ENCODE results near the gene NOC4L.

Gene NOC4L

GRCh38 chr12:132155771-132156572 lies 11.7 kb downstream of the NOC4L start:
- in situ Hi-C loops (cut with MboI; ENCODE audit: low sequenced_read_pairs): no loop called here

- in situ Hi-C loops (cut with MboI; ENCODE audit: low sequenced_read_pairs): no loop called here
Measured at GRCh38 chr12:132156573-132157325, 12.5 kb downstream of the NOC4L start.

GRCh38 chr12:132157733-132158409 lies 13.6 kb downstream of the NOC4L start:
- in situ Hi-C loops (cut with MboI; ENCODE audit: low sequenced_read_pairs): no loop called here

DNA sequence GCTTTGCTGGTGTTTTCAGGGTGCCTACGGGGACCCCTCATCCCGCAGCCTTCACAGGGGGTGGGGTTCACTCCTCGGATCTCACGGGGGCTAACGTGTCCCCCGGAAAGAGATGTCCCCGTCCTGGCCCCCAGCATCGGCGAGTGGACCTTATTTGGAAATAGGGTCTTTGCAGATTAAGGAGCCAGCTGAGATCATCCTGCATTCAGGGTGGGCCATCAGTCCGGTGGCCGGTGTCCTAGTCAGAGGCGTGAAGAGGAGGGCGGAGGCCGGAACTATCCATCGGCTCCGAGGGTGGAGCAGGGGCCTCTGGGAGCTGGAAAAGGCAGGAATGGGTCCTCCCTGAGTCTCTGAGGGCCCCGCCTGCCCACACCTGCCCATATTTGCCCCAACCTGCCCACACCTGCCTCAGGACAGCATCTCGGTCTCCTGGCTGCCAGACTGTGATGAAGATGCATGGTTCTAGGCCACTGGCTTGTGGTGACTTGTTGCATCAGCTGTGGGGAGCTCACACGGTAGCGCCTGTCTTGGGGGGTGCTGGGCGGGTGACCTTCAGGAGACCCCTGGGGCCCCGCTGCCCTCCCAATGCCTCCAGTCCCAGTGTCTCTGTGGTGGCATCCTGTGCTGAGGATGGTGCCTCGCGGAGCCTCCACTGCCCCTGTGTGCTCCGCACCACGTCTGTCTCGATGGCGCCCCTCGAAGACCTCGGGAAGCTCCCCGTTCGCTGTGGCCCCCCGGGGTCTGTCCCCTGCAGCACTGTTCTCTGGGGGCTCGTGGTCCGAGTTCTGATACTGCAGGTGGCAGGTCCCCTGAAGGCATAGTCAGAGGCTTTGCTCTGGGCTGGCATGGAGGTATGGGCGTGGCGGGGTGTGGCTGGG lies 14.7 kb downstream of the NOC4L start:
- in situ Hi-C loops (cut with MboI; ENCODE audit: low sequenced_read_pairs): no loop called here

- in situ Hi-C loops (cut with MboI; ENCODE audit: low sequenced_read_pairs): no loop called here
Measured at GRCh38 chr12:132159555-132160003, 15.3 kb downstream of the NOC4L start.

- in situ Hi-C loops (cut with MboI; ENCODE audit: low sequenced_read_pairs): no loop called here
Measured at GRCh38 chr12:132160016-132160415, 15.8 kb downstream of the NOC4L start.

GRCh38 chr12:132160601-132161035 lies 16.4 kb downstream of the NOC4L start:
- in situ Hi-C loops (cut with MboI; ENCODE audit: low sequenced_read_pairs): no loop called here

DNA sequence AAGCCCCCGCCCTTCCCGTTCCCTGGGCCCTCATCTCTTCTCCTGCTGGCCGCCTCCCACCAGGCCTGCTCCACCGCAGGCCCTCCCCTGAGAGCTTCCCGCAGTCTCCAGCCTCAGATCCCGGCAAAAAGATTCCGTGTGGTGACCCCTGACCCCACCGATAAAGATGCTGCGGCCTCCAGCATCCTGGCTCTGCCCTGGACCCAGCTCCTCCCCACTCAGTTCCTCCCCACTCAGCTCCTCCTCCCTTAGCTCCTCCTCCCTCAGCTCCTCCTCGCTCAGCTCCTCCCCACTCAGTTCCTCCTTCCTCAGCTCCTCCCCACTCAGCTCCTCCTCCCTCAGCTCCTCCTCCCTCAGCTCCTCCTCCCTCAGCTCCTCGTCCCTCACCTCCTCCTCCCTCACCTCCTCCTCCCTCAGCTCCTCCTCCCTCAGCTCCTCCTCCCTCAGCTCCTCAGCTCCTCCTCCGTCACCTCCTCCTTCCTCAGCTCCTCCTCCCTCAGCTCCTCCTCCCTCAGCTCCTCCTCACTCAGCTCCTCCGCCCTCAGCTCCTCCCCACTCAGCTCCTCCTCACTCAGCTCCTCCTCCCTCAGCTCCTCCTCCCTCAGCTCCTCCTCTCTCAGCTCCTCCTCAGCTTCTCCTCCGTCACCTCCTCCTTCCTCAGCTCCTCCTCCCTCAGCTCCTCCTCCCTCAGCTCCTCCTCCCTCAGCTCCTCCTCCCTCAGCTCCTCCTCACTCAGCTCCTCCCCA lies 17.0 kb downstream of the NOC4L start:
- in situ Hi-C loops (cut with MboI; ENCODE audit: low sequenced_read_pairs): no loop called here

DNA sequence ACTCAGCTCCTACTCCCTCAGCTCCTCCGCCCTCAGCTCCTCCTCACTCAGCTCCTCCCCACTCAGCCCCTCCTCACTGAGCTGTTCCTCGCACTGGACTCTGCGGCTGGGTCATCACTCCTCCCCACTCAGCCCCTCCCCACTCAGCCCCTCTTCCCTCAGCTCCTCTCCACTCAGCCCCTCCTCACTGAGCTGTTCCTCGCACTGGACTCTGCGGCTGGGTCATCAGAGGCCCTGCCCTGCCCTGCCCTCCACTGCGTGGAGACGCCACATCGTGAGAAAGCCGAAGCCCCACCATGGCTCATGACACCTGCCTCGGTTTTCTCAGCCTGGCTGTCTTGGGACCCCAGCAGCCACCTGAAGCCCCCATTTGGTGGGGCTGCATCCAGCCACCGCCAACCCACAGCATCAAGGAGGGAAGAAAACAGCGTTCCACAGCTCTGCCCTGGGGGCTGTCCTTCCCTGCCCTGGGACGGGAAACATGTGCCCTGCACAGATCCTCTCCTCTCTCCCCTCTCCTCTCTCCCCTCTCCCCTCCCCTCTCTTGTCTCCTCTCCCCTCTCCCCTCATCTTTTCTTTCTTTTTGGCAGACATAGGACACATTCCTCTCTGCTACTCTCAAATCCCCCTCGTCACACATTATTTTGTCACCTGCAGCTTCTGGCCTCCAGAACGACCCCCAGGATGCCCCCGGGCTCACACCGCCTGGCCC lies 17.7 kb downstream of the NOC4L start:
- in situ Hi-C loops (cut with MboI; ENCODE audit: low sequenced_read_pairs): no loop called here

GRCh38 chr12:132162508-132163031 lies 18.3 kb downstream of the NOC4L start:
- in situ Hi-C loops (cut with MboI; ENCODE audit: low sequenced_read_pairs): no loop called here

GRCh38 chr12:132163041-132163910 lies 19.0 kb downstream of the NOC4L start:
- in situ Hi-C loops (cut with MboI; ENCODE audit: low sequenced_read_pairs): no loop called here

GRCh38 chr12:132163911-132164288 lies 19.6 kb downstream of the NOC4L start:
- in situ Hi-C loops (cut with MboI; ENCODE audit: low sequenced_read_pairs): no loop called here

DNA sequence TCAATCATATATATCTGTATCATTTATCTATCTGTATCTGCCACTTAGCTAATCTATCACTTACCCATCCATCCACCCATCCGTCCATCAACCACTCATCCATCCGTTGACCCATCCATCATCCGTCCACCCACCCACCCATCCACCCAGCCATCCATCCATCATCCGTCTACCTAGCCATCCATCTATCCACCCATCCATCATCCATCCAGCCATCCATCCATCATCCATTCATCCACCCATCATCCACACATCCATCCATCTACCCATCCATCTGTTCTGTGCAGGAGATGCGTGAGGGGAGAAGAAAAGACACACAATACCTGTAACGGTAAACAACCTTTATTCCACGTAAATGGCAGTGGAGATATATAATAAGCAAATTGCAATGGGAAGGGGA lies 20.2 kb downstream of the NOC4L start:
- in situ Hi-C loops (cut with MboI; ENCODE audit: low sequenced_read_pairs): no loop called here

DNA sequence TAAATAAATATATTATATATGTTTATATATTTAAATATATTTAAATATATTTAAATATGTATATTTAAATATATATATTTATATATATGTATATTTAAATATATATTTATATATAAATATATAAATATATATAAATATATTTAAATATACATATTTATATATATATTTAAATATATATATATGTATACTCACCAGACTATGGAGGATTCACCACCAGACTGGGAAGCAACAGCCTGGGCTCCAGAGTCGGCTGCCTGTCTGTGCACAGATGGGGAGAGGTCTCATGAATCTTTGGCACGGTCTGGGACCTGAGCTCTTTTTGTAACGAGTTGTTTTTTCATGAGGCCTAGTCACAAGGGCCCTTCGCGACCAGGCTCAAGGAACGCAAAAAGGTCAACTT lies 21.3 kb downstream of the NOC4L start:
- in situ Hi-C loops (cut with MboI; ENCODE audit: low sequenced_read_pairs): no loop called here

GRCh38 chr12:132166093-132166492 lies 21.8 kb downstream of the NOC4L start:
- in situ Hi-C loops (cut with MboI; ENCODE audit: low sequenced_read_pairs): no loop called here

DNA sequence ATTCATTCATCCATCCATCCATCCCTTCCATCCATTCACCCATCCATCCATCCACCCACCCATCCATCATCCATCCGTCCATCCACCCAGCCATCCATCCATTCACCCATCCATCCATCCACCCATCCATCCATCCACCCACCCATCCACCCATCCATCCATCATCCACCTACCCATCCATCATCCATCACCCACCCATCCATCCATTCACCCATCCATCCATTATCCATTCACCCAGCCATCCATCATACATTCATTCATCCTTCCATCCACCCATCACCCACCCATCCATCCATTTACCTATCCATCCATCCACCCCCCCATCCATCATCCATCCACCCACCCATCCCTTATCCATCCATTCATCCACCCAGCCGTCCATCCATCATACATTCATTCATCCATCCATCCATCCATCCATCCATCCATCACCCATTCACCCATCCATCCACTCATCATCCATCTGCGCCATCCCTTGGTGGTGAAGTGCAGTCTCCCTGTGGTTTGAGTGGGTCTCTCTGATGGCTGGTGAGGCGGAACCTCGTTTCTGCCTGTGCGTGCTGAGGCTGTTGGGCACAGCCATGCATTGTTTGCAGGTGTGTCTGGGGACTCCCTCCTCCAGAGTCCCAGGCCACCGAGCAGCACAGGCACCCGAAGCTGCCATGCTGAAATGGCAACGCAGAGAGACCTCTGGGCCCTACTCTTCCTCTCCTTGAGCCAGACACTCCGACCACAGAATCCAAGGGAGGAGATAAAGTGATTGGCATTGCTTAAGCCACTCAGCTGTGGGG lies 22.7 kb downstream of the NOC4L start:
- in situ Hi-C loops (cut with MboI; ENCODE audit: low sequenced_read_pairs): no loop called here

- in situ Hi-C loops (cut with MboI; ENCODE audit: low sequenced_read_pairs): no loop called here
Measured at GRCh38 chr12:132167611-132168310, 23.5 kb downstream of the NOC4L start.
